ENCODE measurements around the gene DIP2B. TPM values are rescaled to one million over a fixed set of nuclear protein-coding genes. Genes with fewer than 3 reads are reported as not detected.

Gene DIP2B
- total and polyA plus RNA-seq, 2 of the 13 experiments (the other 11 are each of a cell fraction or from before 2014, with no cell fraction given), result 32.1 to 35.8 TPM

DNA sequence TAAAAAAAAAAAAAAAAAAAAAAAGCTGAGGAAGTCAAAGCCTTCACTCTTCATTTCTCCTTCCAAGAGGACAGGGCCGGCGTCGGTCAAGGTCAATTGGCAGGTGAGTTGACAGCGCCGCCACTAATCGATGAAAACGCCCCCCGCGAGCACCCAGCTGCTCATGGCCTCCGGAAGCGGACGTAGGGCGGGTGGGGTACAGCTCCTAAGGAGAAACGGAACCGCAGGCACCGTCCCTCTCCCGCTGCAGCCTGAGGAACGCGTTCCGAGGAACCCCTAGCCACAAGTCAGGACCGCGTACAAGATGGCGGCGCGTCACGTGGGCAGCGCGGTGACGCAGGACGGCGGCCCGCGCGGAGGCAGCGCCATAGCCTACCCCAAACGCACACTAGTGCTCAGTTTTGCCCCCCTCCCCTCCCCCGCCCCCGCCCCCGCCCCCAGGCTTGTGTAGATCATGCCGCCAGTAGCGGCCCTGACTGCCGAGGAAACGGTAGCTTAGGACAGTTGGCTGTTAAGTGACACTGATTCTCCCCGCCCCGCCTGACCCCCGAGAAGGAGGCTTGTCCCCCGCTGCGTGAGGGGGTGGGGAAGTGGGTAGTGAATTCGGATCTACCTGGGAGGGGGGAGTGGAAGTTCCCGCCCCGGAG lies 259.0 kb downstream of the DIP2B start, which contains the start of gene ATF1 (continued):
- TF ChIP-seq, protein P1, sequence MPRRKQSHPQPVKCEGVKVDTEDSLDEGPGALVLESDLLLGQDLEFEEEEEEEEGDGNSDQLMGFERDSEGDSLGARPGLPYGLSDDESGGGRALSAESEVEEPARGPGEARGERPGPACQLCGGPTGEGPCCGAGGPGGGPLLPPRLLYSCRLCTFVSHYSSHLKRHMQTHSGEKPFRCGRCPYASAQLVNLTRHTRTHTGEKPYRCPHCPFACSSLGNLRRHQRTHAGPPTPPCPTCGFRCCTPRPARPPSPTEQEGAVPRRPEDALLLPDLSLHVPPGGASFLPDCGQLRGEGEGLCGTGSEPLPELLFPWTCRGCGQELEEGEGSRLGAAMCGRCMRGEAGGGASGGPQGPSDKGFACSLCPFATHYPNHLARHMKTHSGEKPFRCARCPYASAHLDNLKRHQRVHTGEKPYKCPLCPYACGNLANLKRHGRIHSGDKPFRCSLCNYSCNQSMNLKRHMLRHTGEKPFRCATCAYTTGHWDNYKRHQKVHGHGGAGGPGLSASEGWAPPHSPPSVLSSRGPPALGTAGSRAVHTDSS (CRISPR knock-in tag; conservative IDR thresholded peaks at IDR 0.05), result no peak
- TF ChIP-seq, protein P2, sequence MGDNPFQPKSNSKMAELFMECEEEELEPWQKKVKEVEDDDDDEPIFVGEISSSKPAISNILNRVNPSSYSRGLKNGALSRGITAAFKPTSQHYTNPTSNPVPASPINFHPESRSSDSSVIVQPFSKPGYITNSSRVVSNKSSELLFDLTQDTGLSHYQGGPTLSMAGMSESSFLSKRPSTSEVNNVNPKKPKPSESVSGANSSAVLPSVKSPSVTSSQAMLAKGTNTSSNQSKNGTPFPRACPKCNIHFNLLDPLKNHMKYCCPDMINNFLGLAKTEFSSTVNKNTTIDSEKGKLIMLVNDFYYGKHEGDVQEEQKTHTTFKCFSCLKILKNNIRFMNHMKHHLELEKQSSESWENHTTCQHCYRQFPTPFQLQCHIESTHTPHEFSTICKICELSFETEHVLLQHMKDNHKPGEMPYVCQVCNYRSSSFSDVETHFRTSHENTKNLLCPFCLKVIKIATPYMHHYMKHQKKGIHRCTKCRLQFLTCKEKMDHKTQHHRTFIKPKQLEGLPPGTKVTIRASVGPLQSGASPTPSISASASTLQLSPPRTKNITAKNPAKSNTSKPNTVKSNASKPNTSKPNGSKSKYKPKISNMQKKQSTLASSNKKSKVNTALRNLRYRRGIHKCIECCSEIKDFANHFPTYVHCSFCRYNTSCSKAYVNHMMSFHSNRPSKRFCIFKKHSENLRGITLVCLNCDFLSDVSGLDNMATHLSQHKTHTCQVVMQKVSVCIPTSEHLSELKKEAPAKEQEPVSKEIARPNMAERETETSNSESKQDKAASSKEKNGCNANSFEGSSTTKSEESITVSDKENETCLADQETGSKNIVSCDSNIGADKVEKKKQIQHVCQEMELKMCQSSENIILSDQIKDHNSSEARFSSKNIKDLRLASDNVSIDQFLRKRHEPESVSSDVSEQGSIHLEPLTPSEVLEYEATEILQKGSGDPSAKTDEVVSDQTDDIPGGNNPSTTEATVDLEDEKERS (CRISPR knock-in tag; IDR thresholded peaks at IDR 0.05), result no peak
- TF ChIP-seq ARHGAP35 (CRISPR knock-in tag; IDR thresholded peaks at IDR 0.05; ENCODE audit: borderline replicate concordance) (no peak), KDM1A (CRISPR knock-in tag; IDR thresholded peaks at IDR 0.05) (no peak), YY1 (IDR thresholded peaks at IDR 0.05; ENCODE audit: insufficient read depth, insufficient replicate concordance, low read depth, low read length) (peak; percentile 96), EHMT2 (IDR thresholded peaks at IDR 0.05; ENCODE audit: borderline replicate concordance, low read depth, low read length) (no peak), ZBTB3 (CRISPR knock-in tag; IDR thresholded peaks at IDR 0.05; ENCODE audit: borderline replicate concordance, low read depth) (no peak), PHF21A (CRISPR knock-in tag; IDR thresholded peaks at IDR 0.05) (peak; percentile 68; the same call in 1 of the 2 replicates), REL (CRISPR knock-in tag; conservative IDR thresholded peaks at IDR 0.05) (no peak), ZFP36L1 (CRISPR knock-in tag; IDR thresholded peaks at IDR 0.05) (peak; percentile 70; the same call in 1 of the 2 replicates), ZSCAN12 (CRISPR knock-in tag; IDR thresholded peaks at IDR 0.05) (no peak), ZNF761 (CRISPR knock-in tag; conservative IDR thresholded peaks at IDR 0.05) (peak; percentile 76; the same call in 1 of the 2 replicates), HNRNPUL1 (IDR thresholded peaks at IDR 0.05; ENCODE audit: low read depth, low read length) (no peak), KLF9 (CRISPR knock-in tag; IDR thresholded peaks at IDR 0.05; ENCODE audit: low read depth) (no peak), FOXM1 (CRISPR knock-in tag; IDR thresholded peaks at IDR 0.05) (no peak), NFRKB (IDR thresholded peaks at IDR 0.05) (no peak), CENPT (CRISPR knock-in tag; IDR thresholded peaks at IDR 0.05; ENCODE audit: low read depth) (0 out of 2 replicates have a peak, but pooled peaks have one; percentile 40), GATAD2A (CRISPR knock-in tag; IDR thresholded peaks at IDR 0.05) (peak; percentile 76)
- TF ChIP-seq, protein P3, sequence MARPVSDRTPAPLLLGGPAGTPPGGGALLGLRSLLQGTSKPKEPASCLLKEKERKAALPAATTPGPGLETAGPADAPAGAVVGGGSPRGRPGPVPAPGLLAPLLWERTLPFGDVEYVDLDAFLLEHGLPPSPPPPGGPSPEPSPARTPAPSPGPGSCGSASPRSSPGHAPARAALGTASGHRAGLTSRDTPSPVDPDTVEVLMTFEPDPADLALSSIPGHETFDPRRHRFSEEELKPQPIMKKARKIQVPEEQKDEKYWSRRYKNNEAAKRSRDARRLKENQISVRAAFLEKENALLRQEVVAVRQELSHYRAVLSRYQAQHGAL (CRISPR knock-in tag; IDR thresholded peaks at IDR 0.05; ENCODE audit: not compliant biosample characterization), result no peak
- TF ChIP-seq, protein P4, sequence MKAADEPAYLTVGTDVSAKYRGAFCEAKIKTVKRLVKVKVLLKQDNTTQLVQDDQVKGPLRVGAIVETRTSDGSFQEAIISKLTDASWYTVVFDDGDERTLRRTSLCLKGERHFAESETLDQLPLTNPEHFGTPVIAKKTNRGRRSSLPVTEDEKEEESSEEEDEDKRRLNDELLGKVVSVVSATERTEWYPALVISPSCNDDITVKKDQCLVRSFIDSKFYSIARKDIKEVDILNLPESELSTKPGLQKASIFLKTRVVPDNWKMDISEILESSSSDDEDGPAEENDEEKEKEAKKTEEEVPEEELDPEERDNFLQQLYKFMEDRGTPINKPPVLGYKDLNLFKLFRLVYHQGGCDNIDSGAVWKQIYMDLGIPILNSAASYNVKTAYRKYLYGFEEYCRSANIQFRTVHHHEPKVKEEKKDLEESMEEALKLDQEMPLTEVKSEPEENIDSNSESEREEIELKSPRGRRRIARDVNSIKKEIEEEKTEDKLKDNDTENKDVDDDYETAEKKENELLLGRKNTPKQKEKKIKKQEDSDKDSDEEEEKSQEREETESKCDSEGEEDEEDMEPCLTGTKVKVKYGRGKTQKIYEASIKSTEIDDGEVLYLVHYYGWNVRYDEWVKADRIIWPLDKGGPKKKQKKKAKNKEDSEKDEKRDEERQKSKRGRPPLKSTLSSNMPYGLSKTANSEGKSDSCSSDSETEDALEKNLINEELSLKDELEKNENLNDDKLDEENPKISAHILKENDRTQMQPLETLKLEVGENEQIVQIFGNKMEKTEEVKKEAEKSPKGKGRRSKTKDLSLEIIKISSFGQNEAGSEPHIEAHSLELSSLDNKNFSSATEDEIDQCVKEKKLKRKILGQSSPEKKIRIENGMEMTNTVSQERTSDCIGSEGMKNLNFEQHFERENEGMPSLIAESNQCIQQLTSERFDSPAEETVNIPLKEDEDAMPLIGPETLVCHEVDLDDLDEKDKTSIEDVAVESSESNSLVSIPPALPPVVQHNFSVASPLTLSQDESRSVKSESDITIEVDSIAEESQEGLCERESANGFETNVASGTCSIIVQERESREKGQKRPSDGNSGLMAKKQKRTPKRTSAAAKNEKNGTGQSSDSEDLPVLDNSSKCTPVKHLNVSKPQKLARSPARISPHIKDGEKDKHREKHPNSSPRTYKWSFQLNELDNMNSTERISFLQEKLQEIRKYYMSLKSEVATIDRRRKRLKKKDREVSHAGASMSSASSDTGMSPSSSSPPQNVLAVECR (CRISPR knock-in tag; IDR thresholded peaks at IDR 0.05; ENCODE audit: borderline replicate concordance), result peak; percentile 92
